Right cardiac atrium (tissue), 5 donors: Measurements from ENCODE around the gene HRCT1. TPM values are rescaled to one million over a fixed set of nuclear protein-coding genes. Genes with fewer than 3 reads are reported as not detected.

Source experiments
- ATAC-seq, 2 donors: fragments of 200-7000 bp; cut with Tn5 transposase; one replicate each; pipeline versions ENCODE4 v1.8.0 to v1.9.1; 2020; ENCODE audit warnings: moderate library complexity in 2 of 2, mild to moderate bottlenecking in 1 of 2
- DNase-seq, 3 donors: peaks; one replicate each; pipeline ENCODE4 v3.0.0-alpha.2; 2020
- H3K27ac ChIP-seq: one replicate; pipeline ENCODE4 v1.5.1; 2013; ENCODE audit warnings: mild to moderate bottlenecking, low read length, control low read depth, moderate library complexity
- H3K27me3 ChIP-seq: one replicate; pipeline ENCODE4 v1.6.1; 2013; ENCODE audit not compliant: control insufficient read depth, insufficient read depth
- H3K4me1 ChIP-seq: one replicate; pipeline ENCODE4 v1.6.1; 2013; ENCODE audit warnings: low read length; ENCODE audit not compliant: control insufficient read depth, insufficient read depth
- H3K4me3 ChIP-seq: one replicate; pipeline ENCODE4 v1.5.1; 2013; ENCODE audit warnings: low read length, control low read depth
- H3K9me3 ChIP-seq: one replicate; pipeline ENCODE4 v1.6.1; 2013; ENCODE audit warnings: low read length; ENCODE audit not compliant: control insufficient read depth
- WGBS: extraction: QIAGEN DNeasy Blood & Tissue Kit; methylation state at CpG from one replicate; pipeline ENCODE4 v1.1.7; 2013; 5-methylcytosine and 5-hydroxymethylcytosine counted together
- intact Hi-C, 4 donors: fragments of 100-400 bp; cut with DNase I; formaldehyde crosslinking; loops; one replicate each; pipeline versions ENCODE4 v1.11.0 to v1.14.0; 2022 to 2023
- polyA plus RNA-seq: library from polyadenylated mRNA; stranded (reverse); fragments of 200-250 nt; gene quantifications from one replicate; pipeline ENCODE4 v1.2.3, GENCODE V29; 2013
- total RNA-seq, 4 donors: library from RNA; stranded (reverse); fragmentation: NEBNext Ultra II Directional; extraction: Animal tissue kit (Norgen Biotek cat#: 25700); gene quantifications; one replicate each; pipeline ENCODE4 v1.2.1, GENCODE V29; 2021
- donor health status: healthy with polysubstance abuse.
- donor health status: DM: no; HTN: yes; CAD: no.
- donor health status: DM: no; HTN: no; CAD: no.
- donor health status: DM: no; HTN: yes; CAD: no; lungs with severe emphysema.
- donor health status: DM: yes; HTN: yes; CAD: no.

HRCT1 gene
- total and polyA plus RNA-seq, 5 donors: 2.0 to 5.9 (median 4.5) TPM

DNA sequence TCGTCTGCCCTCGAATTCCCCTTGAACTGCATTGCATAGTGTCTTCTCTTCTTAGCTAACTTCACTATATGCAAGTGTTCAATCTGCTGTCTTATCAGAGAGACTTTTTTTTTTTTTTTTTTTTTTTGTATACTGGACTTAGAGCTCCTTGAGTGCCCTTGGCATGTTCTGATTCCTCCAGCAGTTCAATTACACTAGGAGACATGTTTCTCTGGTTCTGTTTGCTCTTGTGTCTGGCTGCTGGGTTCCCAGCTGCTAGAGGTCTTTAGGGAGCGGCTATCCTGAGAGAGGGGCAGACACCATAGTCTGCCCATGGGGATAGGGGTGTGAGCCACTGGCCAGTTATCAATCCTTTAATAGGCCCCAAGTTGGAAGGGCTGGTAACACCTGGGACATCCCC, 38.8 kb downstream of the HRCT1 start:
- intact Hi-C loops: loop anchor here (2.0 to 5.0 kb wide), 3 partner anchors 38 to 43 kb away; partner anchors contain the start of genes HRCT1 (in 1 of the 4) and SPAAR (in 1 of the 4)
- peak in 1 of 2 donors; percentile 6 for ATAC-seq
- Histone ChIP-seq H3K27me3 (no peaks in the 10 kb centered on the region), H3K4me1 (peaks cover 10% of the 10 kb centered on the region), H3K27ac (peak overlapping the region; percentile 11), H3K9me3 (no peaks in the 10 kb centered on the region), H3K4me3 (no peak overlapping the region)
- no peak for DNase-seq
- WGBS: 55% methylated on average over 3 of the region's 3 CpGs

GRCh38 chr9:35945341-35946018, 39.5 kb downstream of the HRCT1 start:
- H3K27me3 ChIP-seq: no peaks in the 10 kb centered on the region
- H3K4me1 ChIP-seq: peaks cover 10% of the 10 kb centered on the region
- peak overlapping the region; percentile 11 for H3K27ac ChIP-seq
- H3K4me3 ChIP-seq: no peak overlapping the region
- DNase-seq: peak; percentile 88 to 94 (median 92)
- intact Hi-C loops: loop anchor here in 3 of 4 donors (2.0 to 5.0 kb wide), 2 partner anchors 38 to 43 kb away; partner anchors contain the start of genes HRCT1 (in 1 of the 3) and SPAAR (in 1 of the 3)
- no peaks in the 10 kb centered on the region for H3K9me3 ChIP-seq
- ATAC-seq: peak; percentile 81 to 82
- 28% methylated on average over 10 of the region's 10 CpGs for WGBS

GRCh38 chr9:35948451-35948850, 42.4 kb downstream of the HRCT1 start:
- Histone ChIP-seq H3K27ac (no peak overlapping the region), H3K9me3 (no peaks in the 10 kb centered on the region), H3K27me3 (no peaks in the 10 kb centered on the region), H3K4me3 (no peak overlapping the region), H3K4me1 (peaks cover 10% of the 10 kb centered on the region)
- intact Hi-C loops: loop anchor here in 1 of 4 donors (5.0 kb wide), 1 partner anchor 41 kb away; the partner anchor contains the start of genes HRCT1 and SPAAR
- no peak for ATAC-seq
- no peak for DNase-seq
- 39% methylated on average over 2 of the region's 2 CpGs for WGBS

DNA sequence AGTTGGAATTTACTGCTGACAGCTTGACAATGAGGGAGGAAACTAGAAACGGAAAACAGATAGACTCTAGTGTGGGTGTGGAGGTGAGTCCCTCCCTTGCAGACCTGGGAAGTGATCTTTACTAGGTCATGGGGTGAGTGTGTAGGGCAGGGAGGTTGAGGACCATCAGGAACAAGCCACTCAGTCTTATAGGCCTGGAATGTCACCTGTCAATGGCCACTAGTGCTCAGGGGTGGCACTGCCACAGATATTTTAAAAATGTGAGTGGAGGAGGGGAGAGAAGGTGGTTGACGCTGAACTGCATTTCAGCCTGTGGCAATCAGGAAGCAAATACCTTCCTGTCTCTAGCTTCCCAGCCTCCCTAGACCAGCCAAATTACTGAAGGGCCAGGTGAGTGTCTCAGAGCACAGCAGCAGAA, 42.9 kb downstream of the HRCT1 start:
- Histone ChIP-seq H3K4me3 (no peak overlapping the region), H3K27ac (peak overlapping the region; percentile 90), H3K4me1 (peaks cover 10% of the 10 kb centered on the region), H3K27me3 (no peaks in the 10 kb centered on the region), H3K9me3 (no peaks in the 10 kb centered on the region)
- WGBS: 38% methylated on average over 2 of the region's 2 CpGs
- intact Hi-C loops: loop anchor here in 1 of 4 donors (5.0 kb wide), 1 partner anchor 42 kb away; the partner anchor contains the start of genes HRCT1 and SPAAR
- no peak for DNase-seq
- ATAC-seq: peak; percentile 65 to 74

GRCh38 chr9:35951736-35952135, 45.7 kb downstream of the HRCT1 start:
- H3K4me1 ChIP-seq: peaks cover 6% of the 10 kb centered on the region
- H3K27me3 ChIP-seq: no peaks in the 10 kb centered on the region
- H3K27ac ChIP-seq: peak overlapping the region; percentile 84
- intact Hi-C loops: no loop called here
- H3K9me3 ChIP-seq: no peaks in the 10 kb centered on the region
- ATAC-seq (peak; percentile 56 to 92), DNase-seq (peak; percentile 34 to 51 (median 48))
- 47% methylated on average over 6 of the region's 6 CpGs for WGBS
- no peak overlapping the region for H3K4me3 ChIP-seq

DNA sequence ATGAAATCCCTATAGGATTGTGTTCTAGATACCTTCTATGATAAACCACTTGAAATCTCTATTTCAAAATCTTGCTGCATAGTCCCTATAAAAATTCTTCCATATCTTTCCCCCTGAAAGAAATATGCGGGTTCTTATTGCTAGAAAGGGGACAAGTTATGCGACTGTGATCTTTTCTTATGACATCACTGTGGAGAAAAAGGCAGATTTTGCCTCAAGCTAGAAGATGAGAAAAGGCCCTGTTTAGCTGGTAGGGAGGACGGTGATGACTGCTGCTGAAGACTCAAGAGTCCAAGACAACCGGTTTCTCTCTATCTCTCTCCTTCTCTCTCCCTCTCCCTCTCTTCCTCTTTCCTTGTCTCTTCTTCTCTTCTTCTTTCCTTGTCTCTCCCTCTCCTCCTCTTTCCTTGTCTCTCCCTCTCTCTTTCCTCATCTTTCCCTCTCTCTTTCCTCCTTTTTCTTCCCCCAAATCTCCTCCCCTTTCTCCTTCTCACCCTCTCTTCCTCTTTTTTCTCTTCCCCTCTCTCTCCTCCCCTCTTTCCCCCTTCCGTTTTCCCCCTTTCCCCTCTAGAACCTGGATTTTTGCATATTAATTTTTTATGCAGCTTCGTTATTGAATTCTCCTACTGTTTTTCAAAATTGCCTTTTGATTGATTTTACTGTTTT, 46.7 kb downstream of the HRCT1 start:
- no peaks in the 10 kb centered on the region for H3K9me3 ChIP-seq
- H3K27me3 ChIP-seq: no peaks in the 10 kb centered on the region
- intact Hi-C loops: no loop called here
- ATAC-seq: no peak
- DNase-seq: no peak
- peaks cover 6% of the 10 kb centered on the region for H3K4me1 ChIP-seq
- no peak overlapping the region for H3K27ac ChIP-seq
- 68% methylated on average over 6 of the region's 6 CpGs for WGBS
- H3K4me3 ChIP-seq: no peak overlapping the region

- peak in 2 of 3 donors; percentile 31 to 47 for DNase-seq
- 10% methylated on average over 6 of the region's 6 CpGs for WGBS
Measured at GRCh38 chr9:35954942-35955546, 49.0 kb downstream of the HRCT1 start.

GRCh38 chr9:35956651-35957050, 50.6 kb downstream of the HRCT1 start:
- WGBS: 77% methylated on average over 5 of the region's 5 CpGs
- DNase-seq: no peak

More at GRCh38 chr9:35954942-35955546, 49.0 kb downstream of the HRCT1 start:
- Histone ChIP-seq H3K4me3 (no peak overlapping the region), H3K9me3 (no peaks in the 10 kb centered on the region), H3K4me1 (no peaks in the 10 kb centered on the region), H3K27ac (no peak overlapping the region), H3K27me3 (no peaks in the 10 kb centered on the region)
- intact Hi-C loops: loop anchor here in 3 of 4 donors (2.0 to 5.0 kb wide), 2 partner anchors 67 to 68 kb away; no protein-coding TSS in a partner anchor
- peak; percentile 68 to 74 for ATAC-seq

More at GRCh38 chr9:35956651-35957050, 50.6 kb downstream of the HRCT1 start:
- ATAC-seq: no peak
- H3K4me3 ChIP-seq: no peak overlapping the region
- H3K4me1 ChIP-seq: no peaks in the 10 kb centered on the region
- no peak overlapping the region for H3K27ac ChIP-seq
- intact Hi-C loops: loop anchor here in 2 of 4 donors (5.0 kb wide), 1 partner anchor 66 kb away; no protein-coding TSS in a partner anchor
- H3K9me3 ChIP-seq: no peaks in the 10 kb centered on the region
- H3K27me3 ChIP-seq: no peaks in the 10 kb centered on the region

Other genes with a start within 250 kb of the HRCT1 start
- over 10,000 TPM; 19,654 to 22,919 (median 21,195) TPM for gene RMRP, start 248.2 kb upstream of the HRCT1 start, total RNA-seq
- gene RMRP, start 248.2 kb upstream of the HRCT1 start, polyA plus RNA-seq: 218 TPM
- gene CCDC107, start 247.9 kb upstream of the HRCT1 start, total RNA-seq: 10 to 100 TPM; 54.7 to 61.6 (median 60.1) TPM
- gene CCDC107, start 247.9 kb upstream of the HRCT1 start, polyA plus RNA-seq: 75.0 TPM
- gene ARHGEF39, start 241.0 kb upstream of the HRCT1 start, total RNA-seq: under 1 TPM in 3 of 4 donors, not detected in 1; 0.29 to 0.50 (median 0.34) TPM
- gene ARHGEF39, start 241.0 kb upstream of the HRCT1 start, polyA plus RNA-seq: 0.52 TPM
- gene CA9, start 232.3 kb upstream of the HRCT1 start, total RNA-seq: 1 to 10 TPM in 3 of 4 donors, not detected in 1; 1.0 to 1.2 (median 1.1) TPM
- 1.4 TPM for gene CA9, start 232.3 kb upstream of the HRCT1 start, polyA plus RNA-seq
- gene TPM2, start 216.3 kb upstream of the HRCT1 start, total RNA-seq: 100 to 1,000 TPM; 573 to 840 (median 738) TPM
- gene TPM2, start 216.3 kb upstream of the HRCT1 start, polyA plus RNA-seq: 2,123 TPM
- gene TLN1, start 174.0 kb upstream of the HRCT1 start, total RNA-seq: 100 to 1,000 TPM; 263 to 375 (median 298) TPM
- 171 TPM for gene TLN1, start 174.0 kb upstream of the HRCT1 start, polyA plus RNA-seq
- gene CREB3, start 173.5 kb upstream of the HRCT1 start, total RNA-seq: 10 to 100 TPM; 24.5 to 35.4 (median 25.7) TPM
- 29.6 TPM for gene CREB3, start 173.5 kb upstream of the HRCT1 start, polyA plus RNA-seq
- 100 to 1,000 TPM in 2 of 4 donors, 10 to 100 TPM in 2; 93.7 to 117 (median 102) TPM for gene GBA2, start 157.0 kb upstream of the HRCT1 start, total RNA-seq
- gene GBA2, start 157.0 kb upstream of the HRCT1 start, polyA plus RNA-seq: 70.3 TPM
- gene RGP1, start 156.9 kb upstream of the HRCT1 start, total RNA-seq: 10 to 100 TPM; 25.7 to 35.0 (median 30.4) TPM
- 17.7 TPM for gene RGP1, start 156.9 kb upstream of the HRCT1 start, polyA plus RNA-seq
- gene MSMP, start 151.9 kb upstream of the HRCT1 start, total RNA-seq: not detected
- 0.27 TPM for gene MSMP, start 151.9 kb upstream of the HRCT1 start, polyA plus RNA-seq
- 10 to 100 TPM; 21.3 to 29.9 (median 26.3) TPM for gene NPR2, start 114.6 kb upstream of the HRCT1 start, total RNA-seq
- gene NPR2, start 114.6 kb upstream of the HRCT1 start, polyA plus RNA-seq: 24.7 TPM
- gene SPAG8, start 93.9 kb upstream of the HRCT1 start, total RNA-seq: 1 to 10 TPM; 2.6 to 6.0 (median 4.9) TPM
- 5.4 TPM for gene SPAG8, start 93.9 kb upstream of the HRCT1 start, polyA plus RNA-seq
- 10 to 100 TPM; 56.7 to 60.7 (median 59.0) TPM for gene HINT2, start 91.2 kb upstream of the HRCT1 start, total RNA-seq
- gene HINT2, start 91.2 kb upstream of the HRCT1 start, polyA plus RNA-seq: 108 TPM
- not detected for gene FAM221B, start 77.5 kb upstream of the HRCT1 start, total RNA-seq
- gene FAM221B, start 77.5 kb upstream of the HRCT1 start, polyA plus RNA-seq: not detected
- gene TMEM8B, start 77.0 kb upstream of the HRCT1 start, total RNA-seq: 10 to 100 TPM; 19.5 to 21.3 (median 21.0) TPM
- gene TMEM8B, start 77.0 kb upstream of the HRCT1 start, polyA plus RNA-seq: 12.7 TPM
- not detected for gene OR13J1, start 35.8 kb upstream of the HRCT1 start, total RNA-seq
- not detected for gene OR13J1, start 35.8 kb upstream of the HRCT1 start, polyA plus RNA-seq
- 1 to 10 TPM; 3.7 to 8.0 (median 5.8) TPM for gene SPAAR, start 3.3 kb downstream of the HRCT1 start, total RNA-seq
- gene SPAAR, start 3.3 kb downstream of the HRCT1 start, polyA plus RNA-seq: 8.7 TPM
- not detected for gene OR2S2, start 52.0 kb downstream of the HRCT1 start, total RNA-seq
- not detected for gene OR2S2, start 52.0 kb downstream of the HRCT1 start, polyA plus RNA-seq
- gene RECK, start 130.7 kb downstream of the HRCT1 start, total RNA-seq: 10 to 100 TPM in 1 of 4 donors, 1 to 10 TPM in 3; 7.4 to 10.1 (median 8.6) TPM
- 4.3 TPM for gene RECK, start 130.7 kb downstream of the HRCT1 start, polyA plus RNA-seq
- 10 to 100 TPM in 3 of 4 donors, 1 to 10 TPM in 1; 9.0 to 23.2 (median 14.7) TPM for gene GLIPR2, start 230.5 kb downstream of the HRCT1 start, total RNA-seq
- 8.8 TPM for gene GLIPR2, start 230.5 kb downstream of the HRCT1 start, polyA plus RNA-seq